ENCODE results near the gene GRHL1.
"Not testable (repeated sequence)": the region's sequence is repeated elsewhere in the genome, so short reads cannot be mapped to it uniquely, and the experiment has no call there.

Gene GRHL1

GRCh38 chr2:10003206-10004125 lies 52.0 kb downstream of the GRHL1 start:
- in situ Hi-C loops (cut with HindIII; ENCODE audit: low pct_ligation_motif_present, low pct_unique_long_range_greater_than_20kb, low sequenced_read_pairs), result no loop called here
- DNase-seq, result no peak

DNA sequence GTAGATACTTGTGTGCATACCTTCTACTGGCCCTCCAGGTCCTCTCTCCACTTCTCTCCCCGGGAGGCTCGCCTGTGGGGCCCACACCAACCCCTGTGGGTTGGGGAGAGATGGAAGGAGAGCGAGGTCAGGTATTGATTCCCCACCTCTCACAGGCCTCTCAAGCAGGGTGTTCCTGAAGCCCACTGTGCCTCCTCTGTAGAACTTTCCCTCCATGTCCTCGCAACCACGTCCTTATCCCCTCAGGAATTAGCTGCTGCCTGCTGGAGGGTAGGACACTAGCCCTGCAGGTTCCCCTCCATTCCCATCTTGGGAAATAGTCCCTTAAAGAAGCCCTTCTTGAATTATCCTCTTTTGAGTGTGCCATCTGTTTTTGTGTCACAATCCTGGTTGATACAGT lies 52.9 kb downstream of the GRHL1 start:
- DNase-seq, result no peak
- in situ Hi-C loops (cut with HindIII; ENCODE audit: low pct_ligation_motif_present, low pct_unique_long_range_greater_than_20kb, low sequenced_read_pairs), result no loop called here

DNA sequence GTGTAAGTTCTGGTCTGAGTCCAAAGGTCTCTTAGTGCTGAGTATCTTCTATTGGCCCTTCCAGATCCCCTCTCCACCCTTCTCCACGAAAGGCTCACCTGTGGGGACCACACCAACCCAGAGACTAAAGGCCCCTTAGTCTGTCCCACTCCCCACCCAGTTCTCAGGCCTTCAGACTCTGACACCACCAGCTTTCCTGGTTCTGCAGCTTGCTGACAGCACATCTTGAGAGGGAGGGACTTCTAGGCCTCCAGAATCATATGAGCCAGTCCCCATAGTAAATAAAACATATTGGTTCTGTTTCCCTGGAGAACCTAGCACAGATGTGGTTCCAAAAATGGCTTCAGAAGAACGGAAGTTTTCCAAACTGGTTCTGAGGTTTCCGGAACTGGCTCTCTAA lies 53.3 kb downstream of the GRHL1 start:
- in situ Hi-C loops (cut with HindIII; ENCODE audit: low pct_ligation_motif_present, low pct_unique_long_range_greater_than_20kb, low sequenced_read_pairs), result no loop called here
- no peak for DNase-seq

- no peak for DNase-seq
- in situ Hi-C loops (cut with HindIII; ENCODE audit: low pct_ligation_motif_present, low pct_unique_long_range_greater_than_20kb, low sequenced_read_pairs), result no loop called here
Measured at GRCh38 chr2:10005461-10006235, 54.2 kb downstream of the GRHL1 start.

GRCh38 chr2:10006236-10007161 lies 55.0 kb downstream of the GRHL1 start:
- in situ Hi-C loops (cut with HindIII; ENCODE audit: low pct_ligation_motif_present, low pct_unique_long_range_greater_than_20kb, low sequenced_read_pairs), result no loop called here
- no peak for DNase-seq

DNA sequence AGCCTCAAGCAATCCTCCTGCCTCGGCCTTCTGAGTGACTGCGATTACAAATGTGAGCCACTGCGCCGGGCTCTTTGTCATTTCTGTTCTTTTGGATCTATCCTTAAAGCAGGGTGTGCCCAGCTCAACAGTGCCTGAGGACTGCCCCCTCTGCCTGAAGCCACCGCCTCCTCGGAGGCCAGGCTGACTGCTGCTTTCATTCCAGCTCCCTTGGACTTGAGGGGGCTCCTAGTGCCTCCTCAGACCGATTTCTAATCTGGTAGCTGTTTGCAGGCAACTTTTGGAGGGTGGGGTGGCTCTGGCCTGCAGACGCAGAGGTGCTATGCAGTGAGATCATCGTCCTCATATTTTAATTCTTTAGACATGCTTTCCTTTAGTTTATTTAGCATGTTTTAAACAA lies 55.9 kb downstream of the GRHL1 start:
- no peak for DNase-seq
- in situ Hi-C loops (cut with HindIII; ENCODE audit: low pct_ligation_motif_present, low pct_unique_long_range_greater_than_20kb, low sequenced_read_pairs), result no loop called here

DNA sequence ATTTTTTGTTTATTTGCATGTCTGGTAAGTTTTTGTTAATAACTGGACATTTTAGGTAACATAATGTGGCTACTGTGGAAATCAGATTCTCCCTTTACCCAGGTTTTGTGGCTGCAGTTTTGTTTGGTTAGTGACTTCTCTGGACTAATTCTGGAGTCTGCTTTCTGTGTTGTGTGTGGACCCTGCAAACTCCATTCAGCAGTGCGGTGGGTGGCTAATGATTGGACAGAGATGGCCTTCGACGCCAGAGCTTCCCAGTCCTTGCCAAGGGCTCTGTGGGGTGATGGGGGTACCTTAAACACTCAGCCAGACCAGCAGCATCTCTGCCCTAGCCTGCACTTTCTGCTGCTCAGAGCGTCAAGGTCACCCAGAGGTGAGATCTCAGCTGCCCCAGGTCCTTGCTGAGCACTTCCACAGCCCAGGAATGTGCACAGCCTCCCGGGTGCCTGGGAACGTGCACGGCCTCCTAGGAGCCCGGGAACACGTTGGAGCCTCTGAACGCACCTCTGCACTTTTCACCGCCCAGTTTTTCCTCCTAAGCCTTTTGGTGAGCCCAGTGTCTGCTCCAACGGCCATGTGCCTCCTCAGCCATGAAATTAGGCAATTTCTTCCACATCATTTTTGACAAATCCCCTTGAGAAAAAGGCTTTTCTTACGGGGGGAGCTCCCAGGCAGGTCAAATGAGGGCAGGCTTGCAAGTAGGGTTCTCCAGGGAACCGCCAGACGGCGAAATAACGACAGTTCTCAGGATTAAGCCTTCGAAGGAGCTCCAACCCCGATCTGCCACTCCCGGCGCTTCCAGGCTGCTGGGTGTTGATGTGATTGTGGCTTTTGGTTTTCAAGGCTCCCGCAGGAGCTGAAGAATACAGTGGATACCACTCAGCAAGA lies 56.7 kb downstream of the GRHL1 start:
- in situ Hi-C loops (cut with HindIII; ENCODE audit: low pct_ligation_motif_present, low pct_unique_long_range_greater_than_20kb, low sequenced_read_pairs), result no loop called here
- DNase-seq, result no peak

GRCh38 chr2:10008809-10009176 lies 57.3 kb downstream of the GRHL1 start:
- in situ Hi-C loops (cut with HindIII; ENCODE audit: low pct_ligation_motif_present, low pct_unique_long_range_greater_than_20kb, low sequenced_read_pairs), result no loop called here
- no peak for DNase-seq

- in situ Hi-C loops (cut with HindIII; ENCODE audit: low pct_ligation_motif_present, low pct_unique_long_range_greater_than_20kb, low sequenced_read_pairs), result no loop called here
- DNase-seq, result no peak
Measured at GRCh38 chr2:10009271-10009810, 57.8 kb downstream of the GRHL1 start.

GRCh38 chr2:10009811-10010781 lies 58.6 kb downstream of the GRHL1 start:
- in situ Hi-C loops (cut with HindIII; ENCODE audit: low pct_ligation_motif_present, low pct_unique_long_range_greater_than_20kb, low sequenced_read_pairs), result no loop called here
- DNase-seq, result no peak

DNA sequence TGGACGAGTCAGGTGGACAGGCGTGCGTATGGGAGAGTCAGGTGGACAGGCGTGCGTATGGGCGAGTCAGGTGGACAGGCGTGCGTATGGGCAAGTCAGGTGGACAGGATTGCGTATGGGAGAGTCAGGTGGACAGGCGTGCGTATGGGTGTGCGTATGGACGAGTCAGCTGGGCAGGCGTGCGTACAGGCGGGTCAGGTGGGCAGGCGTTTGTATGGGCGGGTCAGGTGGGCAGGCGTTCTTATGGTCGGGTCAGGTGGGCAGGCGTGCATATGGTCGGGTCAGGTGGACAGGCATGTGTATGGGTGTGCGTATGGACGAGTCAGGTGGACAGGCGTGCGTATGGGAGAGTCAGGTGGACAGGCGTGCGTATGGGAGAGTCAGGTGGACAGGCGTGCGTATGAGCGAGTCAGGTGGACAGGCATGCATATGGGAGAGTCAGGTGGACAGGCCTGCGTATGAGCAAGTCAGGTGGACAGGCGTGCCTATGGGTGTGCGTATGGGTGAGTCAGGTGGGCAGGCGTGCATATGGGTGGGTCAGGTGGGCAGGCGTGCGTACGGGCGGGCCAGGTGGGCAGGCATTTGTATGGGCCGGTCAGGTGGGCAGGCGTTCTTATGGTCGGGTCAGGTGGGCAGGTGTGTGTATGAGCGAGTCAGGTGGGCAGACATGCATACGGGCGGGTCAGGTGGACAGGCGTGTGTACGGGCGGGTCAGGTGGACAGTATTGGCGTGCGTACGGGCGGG lies 59.5 kb downstream of the GRHL1 start:
- in situ Hi-C loops (cut with HindIII; ENCODE audit: low pct_ligation_motif_present, low pct_unique_long_range_greater_than_20kb, low sequenced_read_pairs); DNase-seq: not testable (repeated sequence)

DNA sequence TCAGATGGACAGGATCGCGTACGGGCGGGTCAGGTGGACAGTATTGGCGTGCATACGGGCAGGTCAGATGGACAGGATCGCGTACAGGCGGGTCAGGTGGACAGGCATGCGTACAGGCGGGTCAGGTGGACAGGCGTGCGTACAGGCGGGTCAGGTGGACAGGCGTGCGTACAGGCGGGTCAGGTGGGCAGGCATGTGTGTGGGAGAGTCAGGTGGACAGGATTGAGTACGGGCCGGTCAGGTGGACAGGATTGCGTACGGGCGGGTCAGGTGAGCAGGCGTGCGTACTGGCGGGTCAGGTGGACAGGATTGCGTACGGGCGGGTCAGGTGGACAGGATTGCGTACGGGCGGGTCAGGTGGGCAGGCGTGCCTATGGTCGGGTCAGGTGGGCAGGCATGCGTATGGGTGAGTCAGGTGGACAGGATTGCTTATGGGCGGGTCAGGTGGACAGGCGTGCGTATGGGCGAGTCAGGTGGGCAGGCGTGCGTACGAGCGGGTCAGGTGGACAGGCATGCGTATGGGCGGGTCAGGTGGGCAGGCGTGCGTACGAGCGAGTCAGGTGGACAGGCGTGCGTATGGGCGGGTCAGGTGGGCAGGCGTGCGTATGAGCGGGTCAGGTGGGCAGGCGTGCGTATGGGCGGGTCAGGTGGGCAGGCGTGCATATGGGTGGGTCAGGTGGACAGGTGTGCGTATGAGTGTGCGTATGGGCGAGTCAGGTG lies 60.3 kb downstream of the GRHL1 start:
- in situ Hi-C loops (cut with HindIII; ENCODE audit: low pct_ligation_motif_present, low pct_unique_long_range_greater_than_20kb, low sequenced_read_pairs); DNase-seq: not testable (repeated sequence)

- in situ Hi-C loops (cut with HindIII; ENCODE audit: low pct_ligation_motif_present, low pct_unique_long_range_greater_than_20kb, low sequenced_read_pairs), result not testable (repeated sequence)
Measured at GRCh38 chr2:10012366-10012962, 61.0 kb downstream of the GRHL1 start.

DNA sequence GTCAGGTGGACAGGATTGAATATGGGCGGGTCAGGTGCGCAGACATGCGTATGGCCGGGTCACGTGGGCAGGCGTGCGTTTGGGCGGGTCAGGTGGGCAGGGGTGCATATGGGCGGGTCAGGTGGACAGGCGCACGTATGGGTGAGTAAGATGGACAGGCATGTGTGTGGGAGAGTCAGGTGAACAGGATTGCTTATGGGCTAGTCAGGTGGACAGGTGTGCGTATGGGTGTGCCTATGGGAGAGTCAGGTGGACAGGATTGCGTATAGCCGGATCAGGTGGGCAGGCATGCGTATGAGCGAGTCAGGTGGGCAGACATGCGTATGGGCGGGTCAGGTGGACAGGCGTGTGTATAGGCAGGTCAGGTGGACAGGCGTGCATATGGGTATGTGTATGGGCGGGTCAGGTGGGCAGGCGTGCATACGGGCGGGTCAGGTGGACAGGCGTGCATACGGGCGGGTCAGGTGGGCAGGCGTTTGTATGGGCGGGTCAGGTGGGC lies 61.5 kb downstream of the GRHL1 start:
- no peak for DNase-seq
- in situ Hi-C loops (cut with HindIII; ENCODE audit: low pct_ligation_motif_present, low pct_unique_long_range_greater_than_20kb, low sequenced_read_pairs), result no loop called here

More at GRCh38 chr2:10012366-10012962, 61.0 kb downstream of the GRHL1 start:
- not testable (repeated sequence) for DNase-seq

Measured in ACHN (cell line).